IPS-11a (cell line): ENCODE results near the gene PIGL.
"Not testable (repeated sequence)": the region's sequence is repeated elsewhere in the genome, so short reads cannot be mapped to it uniquely, and the experiment has no call there.

Source experiments
- H3K4me3 ChIP-seq: one replicate; pipeline ENCODE4 v1.5.1; 2013; ENCODE audit warnings: low read depth, low read length, control low read depth

The PIGL gene

GRCh38 chr17:16216341-16217001 lies 539 bp upstream of the PIGL start:
- peak overlapping the region; percentile 91 for H3K4me3 ChIP-seq

GRCh38 chr17:16222406-16222805 lies 5.4 kb downstream of the PIGL start:
- H3K4me3 ChIP-seq: no peak overlapping the region

DNA sequence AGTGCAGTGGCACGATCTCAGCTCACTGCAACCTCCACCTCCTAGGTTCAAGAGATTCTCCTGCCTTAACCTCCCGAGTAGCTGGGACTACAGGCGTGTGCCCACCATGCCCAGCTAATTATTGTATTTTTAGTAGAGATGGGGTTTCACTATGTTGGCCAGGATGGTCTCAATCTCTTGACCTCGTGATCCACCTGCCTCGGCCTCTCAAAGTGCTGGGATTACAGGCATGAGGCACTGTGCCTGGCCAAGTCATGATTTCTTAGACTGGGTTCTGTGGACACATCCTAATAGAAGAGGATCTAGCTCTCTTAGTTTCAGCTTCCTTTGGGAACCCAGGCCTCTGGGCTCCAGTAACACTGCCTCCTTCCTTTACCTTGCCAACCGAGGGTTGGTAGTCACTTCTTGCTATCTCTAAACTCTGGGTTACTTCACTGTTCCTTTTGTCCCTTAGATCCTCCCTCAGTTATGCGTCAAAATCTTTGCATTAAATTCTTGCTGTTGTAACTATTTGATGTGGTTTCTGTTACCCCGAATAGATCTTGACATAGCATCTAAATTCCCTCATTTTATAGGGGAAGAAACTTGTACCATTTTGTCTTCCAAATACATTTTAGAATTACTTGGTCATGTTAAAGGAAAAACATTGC lies 13.0 kb downstream of the PIGL start:
- not testable (repeated sequence) for H3K4me3 ChIP-seq

DNA sequence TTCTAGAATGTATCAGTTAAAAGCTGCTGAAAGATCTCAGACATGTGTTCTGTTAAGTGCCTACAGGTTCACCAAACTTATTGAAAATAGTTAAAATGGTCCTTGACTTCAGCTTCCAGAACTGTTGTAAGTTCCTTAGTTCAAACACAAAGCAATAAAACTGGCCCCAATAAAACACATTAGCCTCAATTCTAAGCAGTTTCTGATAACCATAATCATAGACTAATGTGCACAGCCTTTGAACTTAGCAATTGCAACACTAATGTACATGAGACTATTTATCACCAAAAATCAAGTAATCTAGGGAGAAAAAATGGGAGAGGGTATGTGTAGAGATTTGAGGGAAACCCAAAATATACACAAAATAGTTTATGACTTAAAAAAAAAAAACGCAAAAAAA lies 15.4 kb downstream of the PIGL start:
- H3K4me3 ChIP-seq: no peak overlapping the region

DNA sequence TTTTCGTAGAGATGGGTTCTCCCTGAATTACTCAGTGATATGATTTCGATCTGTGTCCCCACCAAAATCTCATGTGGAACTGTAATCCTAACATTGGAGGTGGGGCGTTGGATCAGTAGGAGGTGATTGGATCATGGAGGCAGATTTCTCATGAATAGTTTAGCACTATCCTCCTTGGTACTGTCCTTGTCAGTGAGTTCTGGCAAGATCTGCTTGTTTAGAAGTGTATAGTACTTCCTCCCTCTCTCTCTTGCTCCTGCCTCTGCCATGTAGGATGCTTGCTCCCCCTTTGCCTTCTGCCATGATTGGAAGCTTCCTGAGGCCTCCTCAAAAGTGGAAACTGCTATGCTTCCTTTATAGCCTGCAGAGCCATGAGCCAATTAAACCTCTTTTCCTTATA lies 22.9 kb downstream of the PIGL start:
- no peak overlapping the region for H3K4me3 ChIP-seq

GRCh38 chr17:16241906-16242399 lies 24.9 kb downstream of the PIGL start:
- no peak overlapping the region for H3K4me3 ChIP-seq

DNA sequence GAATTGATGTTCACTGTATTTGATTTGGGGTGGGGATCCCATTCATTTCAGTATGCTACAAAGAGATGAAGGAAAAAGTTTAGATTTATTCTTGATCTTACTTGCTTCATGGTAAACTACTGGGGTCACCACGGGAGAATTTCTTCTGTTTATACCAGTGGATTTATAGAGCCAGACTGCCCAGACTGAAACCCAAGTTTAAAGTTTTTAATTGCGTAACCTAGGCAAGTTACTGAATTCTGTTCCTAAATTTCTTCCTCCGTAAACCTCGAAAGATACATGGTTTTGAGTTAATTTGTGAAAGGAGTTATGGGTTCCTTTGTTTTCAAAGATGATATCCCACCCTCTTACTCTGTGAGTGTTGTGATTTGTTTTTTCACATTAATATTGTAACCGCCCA lies 26.4 kb downstream of the PIGL start:
- no peak overlapping the region for H3K4me3 ChIP-seq

GRCh38 chr17:16243801-16244567 lies 27.0 kb downstream of the PIGL start:
- no peak overlapping the region for H3K4me3 ChIP-seq

- no peak overlapping the region for H3K4me3 ChIP-seq
Observed at GRCh38 chr17:16247586-16247984, 30.6 kb downstream of the PIGL start.

- no peak overlapping the region for H3K4me3 ChIP-seq
Observed at GRCh38 chr17:16250635-16251034, 33.6 kb downstream of the PIGL start.

- no peak overlapping the region for H3K4me3 ChIP-seq
Observed at GRCh38 chr17:16251043-16251442, 34.0 kb downstream of the PIGL start.

- H3K4me3 ChIP-seq: no peak overlapping the region
Observed at GRCh38 chr17:16251556-16251955, 34.5 kb downstream of the PIGL start.

- H3K4me3 ChIP-seq: no peak overlapping the region
Observed at GRCh38 chr17:16254773-16255400, 37.9 kb downstream of the PIGL start.

DNA sequence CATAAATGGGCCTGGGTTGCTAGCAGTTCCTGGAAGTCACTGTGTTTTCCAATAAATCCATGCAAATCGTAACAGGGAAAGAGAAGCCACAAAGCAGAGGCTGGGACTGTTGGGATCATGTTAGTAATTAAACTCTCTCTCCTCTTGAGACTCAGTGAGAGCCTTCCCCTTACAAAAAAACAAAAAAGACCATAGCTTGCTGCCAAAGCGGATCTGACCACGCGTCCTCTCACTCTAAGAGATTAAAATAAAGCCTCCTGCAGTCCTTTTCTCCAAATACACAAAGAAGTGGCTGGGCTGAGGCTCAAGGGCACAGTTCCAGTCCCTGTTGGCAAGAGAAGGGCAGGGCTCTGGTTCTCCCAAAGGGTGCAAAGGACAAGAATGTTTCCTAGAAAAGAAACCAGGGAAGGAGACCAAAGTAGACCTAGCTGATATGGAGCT lies 38.5 kb downstream of the PIGL start:
- no peak overlapping the region for H3K4me3 ChIP-seq

GRCh38 chr17:16258901-16259300 lies 41.9 kb downstream of the PIGL start:
- H3K4me3 ChIP-seq: no peak overlapping the region

DNA sequence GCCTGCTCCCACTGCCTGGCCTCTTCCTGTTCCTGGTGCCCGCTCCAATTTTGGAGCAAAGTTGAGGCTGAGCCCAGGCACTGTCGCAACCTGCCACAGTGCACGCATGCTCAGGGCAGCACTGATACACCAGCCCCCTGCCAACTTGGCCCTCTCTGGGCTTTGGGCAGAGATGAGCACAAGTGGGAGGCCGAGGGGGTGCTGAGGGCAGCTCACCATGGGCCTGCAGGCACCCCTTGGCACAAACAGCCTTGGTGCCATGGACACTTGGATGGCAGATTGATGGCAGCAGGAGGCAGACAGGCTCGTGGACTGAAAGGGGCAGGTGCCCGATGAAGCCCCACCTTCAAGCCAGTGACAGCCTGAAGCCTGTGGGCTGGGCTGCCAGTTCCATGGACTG lies 42.9 kb downstream of the PIGL start:
- no peak overlapping the region for H3K4me3 ChIP-seq

GRCh38 chr17:16261049-16261448 lies 44.0 kb downstream of the PIGL start:
- H3K4me3 ChIP-seq: no peak overlapping the region

DNA sequence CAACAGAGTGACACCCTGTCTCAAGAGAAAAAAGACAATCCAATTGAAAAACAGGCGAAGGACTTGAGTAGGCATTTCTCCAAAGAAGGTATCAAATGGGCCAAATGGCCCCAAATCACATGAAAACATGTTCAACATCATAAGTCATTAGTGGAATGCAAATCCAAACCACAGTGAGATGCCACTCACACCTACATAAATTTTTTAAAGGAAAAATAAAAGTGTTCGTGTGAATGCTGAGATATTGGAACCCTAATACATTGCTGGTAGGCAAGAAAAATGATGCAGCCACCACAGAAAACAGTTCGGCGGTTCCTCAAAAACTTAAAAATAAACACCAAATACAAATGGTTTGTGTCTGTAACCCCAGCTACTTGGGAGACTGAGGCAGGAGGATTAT lies 45.2 kb downstream of the PIGL start:
- H3K4me3 ChIP-seq: no peak overlapping the region

DNA sequence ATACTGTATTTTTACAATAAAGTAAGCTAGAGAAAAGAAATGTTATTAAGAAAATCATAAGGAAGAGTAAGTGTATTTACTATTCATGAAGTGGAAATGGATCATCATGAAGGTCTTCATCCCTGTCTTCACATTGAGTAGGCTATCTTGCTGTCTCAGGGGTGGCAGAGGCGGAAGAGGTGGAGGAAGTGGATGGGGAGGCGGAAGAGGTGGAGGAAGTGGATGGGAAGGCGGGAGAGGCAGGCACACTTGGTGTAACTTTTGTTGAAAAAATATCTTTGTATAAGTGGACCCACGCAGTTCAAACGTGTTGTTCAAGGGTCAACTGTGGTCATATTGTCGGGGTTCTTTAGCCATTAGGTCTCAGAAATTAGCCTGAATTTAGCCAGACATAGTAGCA lies 50.2 kb downstream of the PIGL start:
- no peak overlapping the region for H3K4me3 ChIP-seq

DNA sequence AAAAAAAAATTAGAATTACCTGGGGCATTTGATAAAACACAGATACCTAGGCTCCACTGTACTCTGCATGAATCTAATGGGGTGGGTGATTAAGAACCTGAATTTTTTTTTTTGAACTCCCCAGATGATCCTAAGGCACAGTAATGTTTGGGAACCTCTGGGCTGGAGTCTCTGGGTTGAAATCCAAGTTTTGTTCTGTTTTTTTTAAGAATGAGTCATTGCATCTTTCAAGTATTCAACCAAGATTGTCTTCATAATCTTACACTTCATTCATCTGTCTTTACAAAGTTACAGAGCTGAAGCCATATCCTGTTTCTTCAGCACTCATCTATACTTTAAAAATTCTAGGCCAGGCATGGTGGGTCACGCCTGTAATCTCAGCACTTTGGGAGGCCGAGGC lies 52.6 kb downstream of the PIGL start:
- H3K4me3 ChIP-seq: no peak overlapping the region

DNA sequence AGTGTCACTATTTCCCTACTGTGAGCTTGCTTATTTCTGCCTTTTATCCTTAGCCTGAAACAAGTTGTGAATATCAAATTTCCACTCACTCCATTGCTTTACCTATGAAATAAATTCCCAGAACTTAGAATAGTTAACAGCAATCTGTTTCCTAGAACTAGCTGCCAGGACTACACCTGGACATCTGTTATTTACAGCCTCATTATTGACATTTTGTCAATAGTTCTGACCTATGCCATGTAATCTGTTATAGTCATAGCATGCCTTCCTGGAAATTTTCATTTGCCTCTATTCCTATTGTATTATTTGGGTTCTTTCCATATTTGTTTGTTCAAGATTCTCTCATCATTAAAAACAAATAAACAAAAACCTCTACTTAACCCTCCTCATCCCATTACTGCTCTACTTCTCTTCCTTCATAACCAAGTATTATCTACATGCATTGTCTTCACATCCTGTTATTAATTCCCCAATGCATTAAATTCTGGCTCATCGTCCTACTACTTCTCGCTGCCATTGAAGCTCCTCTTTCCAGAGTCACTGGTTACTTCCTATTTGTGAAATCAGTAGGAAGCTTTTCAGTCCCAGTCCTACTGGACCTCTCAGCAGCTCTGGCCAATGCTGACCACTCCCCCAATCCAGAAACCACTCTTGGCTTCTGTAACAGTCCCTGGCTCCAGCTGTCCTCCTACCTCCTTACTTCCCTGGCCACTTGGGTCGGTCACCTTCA lies 55.3 kb downstream of the PIGL start:
- no peak overlapping the region for H3K4me3 ChIP-seq
